HuH-7.5 (cell line): Measurements from ENCODE around the gene SPDYE3.
"Not testable (repeated sequence)": the region's sequence is repeated elsewhere in the genome, so short reads cannot be mapped to it uniquely, and the experiment has no call there.

ENCODE experiments used
- DNase-seq: peaks from one replicate; pipeline ENCODE4 v3.0.0; 2011; ENCODE audit warnings: low spot score

SPDYE3 gene

GRCh38 chr7:100287191-100287969 lies 20.1 kb upstream of the SPDYE3 start:
- not testable (repeated sequence) for DNase-seq

GRCh38 chr7:100288258-100288657 lies 19.2 kb upstream of the SPDYE3 start:
- DNase-seq = not testable (repeated sequence)

- not testable (repeated sequence) for DNase-seq
These were observed 15.3 kb upstream of the SPDYE3 start for GRCh38 chr7:100292162-100292561.

GRCh38 chr7:100295269-100295668 lies 12.2 kb upstream of the SPDYE3 start:
- DNase-seq = not testable (repeated sequence)

- DNase-seq = not testable (repeated sequence)
These were observed 9.5 kb upstream of the SPDYE3 start for GRCh38 chr7:100297852-100298631.

- not testable (repeated sequence) for DNase-seq
These were observed 8.9 kb upstream of the SPDYE3 start for GRCh38 chr7:100298632-100298895.

- not testable (repeated sequence) for DNase-seq
These were observed 3.0 kb upstream of the SPDYE3 start for GRCh38 chr7:100304526-100304925.

- DNase-seq = not testable (repeated sequence)
These were observed 10.8 kb downstream of the SPDYE3 start for GRCh38 chr7:100318329-100318728.

- DNase-seq = not testable (repeated sequence)
These were observed 14.1 kb downstream of the SPDYE3 start for GRCh38 chr7:100321648-100322047.

GRCh38 chr7:100324194-100324593 lies 16.7 kb downstream of the SPDYE3 start:
- not testable (repeated sequence) for DNase-seq

- DNase-seq = not testable (repeated sequence)
These were observed 18.2 kb downstream of the SPDYE3 start for GRCh38 chr7:100325671-100326070.

- DNase-seq = not testable (repeated sequence)
These were observed 19.4 kb downstream of the SPDYE3 start for GRCh38 chr7:100326914-100327313.

- DNase-seq = peak; percentile 76
These were observed 28.3 kb downstream of the SPDYE3 start for GRCh38 chr7:100335566-100336466.

- not testable (repeated sequence) for DNase-seq
These were observed 30.7 kb downstream of the SPDYE3 start for GRCh38 chr7:100338083-100338696.

GRCh38 chr7:100341286-100341685 lies 33.8 kb downstream of the SPDYE3 start:
- not testable (repeated sequence) for DNase-seq

- DNase-seq = no peak
These were observed 35.3 kb downstream of the SPDYE3 start for GRCh38 chr7:100342765-100343164.

GRCh38 chr7:100344124-100344559 lies 36.6 kb downstream of the SPDYE3 start:
- not testable (repeated sequence) for DNase-seq

GRCh38 chr7:100344560-100345287 lies 37.2 kb downstream of the SPDYE3 start:
- not testable (repeated sequence) for DNase-seq

- DNase-seq = not testable (repeated sequence)
These were observed 37.8 kb downstream of the SPDYE3 start for GRCh38 chr7:100345288-100345672.

- no peak for DNase-seq
These were observed 39.4 kb downstream of the SPDYE3 start for GRCh38 chr7:100346921-100347320.

- no peak for DNase-seq
These were observed 41.3 kb downstream of the SPDYE3 start for GRCh38 chr7:100348805-100349204.
